Suppressor macrophage (primary cell): ENCODE data around the gene TIMP2.

Source experiments
- DNase-seq, 4 experiments: peaks; one replicate each; pipeline ENCODE4 v3.0.0-alpha.2; 2020 to 2022

The TIMP2 gene

GRCh38 chr17:78865682-78866390 is 59.4 kb downstream of the TIMP2 start:
- DNase-seq: peak; percentile 85 to 90 (median 87)

DNA sequence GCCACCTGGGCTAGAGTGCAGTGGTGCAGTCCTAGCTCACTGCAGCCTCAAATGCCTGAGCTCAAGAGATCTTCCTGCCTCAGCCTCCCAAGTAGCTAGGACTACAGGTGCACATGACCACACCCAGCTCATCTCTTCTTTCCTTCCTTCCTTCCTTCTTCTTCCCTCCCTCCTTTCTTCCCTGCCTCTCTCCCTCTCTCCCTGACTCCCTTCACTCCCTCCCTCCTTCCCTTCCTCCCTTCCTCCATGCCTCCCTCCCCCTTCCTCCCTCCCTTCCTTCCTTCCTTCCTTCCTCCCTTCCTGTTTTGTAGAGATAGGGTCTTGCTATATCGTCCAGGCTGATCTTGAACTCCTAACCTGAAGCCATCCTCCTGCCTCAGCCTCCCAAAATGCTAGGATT is 61.1 kb downstream of the TIMP2 start:
- no peak for DNase-seq

DNA sequence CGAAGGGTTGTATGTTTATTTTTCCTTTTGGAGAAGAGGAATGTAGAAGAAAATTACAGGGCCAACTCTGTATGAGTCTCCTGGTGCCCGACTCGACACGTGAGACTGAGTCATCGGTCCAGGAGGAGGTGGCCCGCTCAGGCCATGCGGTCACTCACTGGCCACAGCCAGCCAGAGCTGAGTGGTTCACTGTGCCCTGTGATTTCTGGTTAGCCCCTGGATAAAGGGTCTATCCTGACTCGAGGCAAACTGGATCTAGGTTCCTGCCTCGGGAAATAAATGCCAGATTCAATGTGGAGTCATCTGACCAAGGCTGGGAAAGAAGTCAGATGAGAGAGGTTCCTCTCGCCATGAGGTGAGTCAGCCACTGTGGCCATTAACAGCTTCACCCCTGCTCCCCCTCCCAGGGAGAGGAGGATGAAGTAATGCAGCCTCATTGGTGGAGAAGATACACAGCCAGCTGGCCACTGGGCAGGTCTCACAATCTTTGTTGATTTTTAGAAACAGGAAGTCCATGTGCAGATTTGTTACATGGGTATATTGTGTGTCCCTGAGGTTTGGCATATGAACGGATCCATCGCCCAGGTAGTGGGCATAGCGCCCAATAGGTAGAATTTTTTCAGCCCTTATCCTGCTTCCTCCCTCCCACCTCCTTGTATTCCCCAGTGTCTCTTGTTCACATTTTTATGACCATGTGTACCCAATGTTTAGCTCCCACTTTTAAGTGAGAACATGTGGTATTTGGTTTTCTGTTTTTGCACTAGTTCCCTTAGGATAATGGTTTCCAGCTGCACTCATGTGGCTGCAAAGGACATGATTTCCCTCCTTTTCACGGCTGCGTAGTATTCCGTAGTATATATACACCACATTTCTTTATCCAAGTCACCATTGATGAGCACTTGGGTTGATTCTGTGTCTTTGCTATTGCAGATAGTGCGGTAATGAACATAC is 62.8 kb downstream of the TIMP2 start:
- peak; percentile 93 to 98 (median 95) for DNase-seq

GRCh38 chr17:78861229-78861628 is 64.0 kb downstream of the TIMP2 start:
- DNase-seq: no peak

DNA sequence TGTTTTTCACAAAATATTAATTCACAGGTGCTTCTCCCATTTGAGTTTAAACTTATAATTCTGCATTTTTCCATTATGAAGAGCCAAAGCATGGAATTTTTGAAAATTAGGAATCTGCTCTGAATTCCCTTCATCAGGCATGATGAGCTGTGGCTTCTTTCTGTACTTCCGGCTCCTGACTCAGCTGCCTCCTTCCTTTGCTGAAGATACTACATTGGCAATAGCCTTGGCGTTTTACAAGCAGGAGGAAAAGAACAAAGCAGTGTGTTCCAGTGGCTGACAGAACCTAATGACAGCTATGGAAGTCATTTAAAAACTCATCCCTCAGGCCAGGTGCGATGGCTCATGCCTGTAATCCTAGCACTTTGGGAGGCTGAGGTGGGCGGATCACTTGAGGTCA is 66.1 kb downstream of the TIMP2 start:
- no peak for DNase-seq

GRCh38 chr17:78857266-78857665 is 67.9 kb downstream of the TIMP2 start:
- no peak for DNase-seq

DNA sequence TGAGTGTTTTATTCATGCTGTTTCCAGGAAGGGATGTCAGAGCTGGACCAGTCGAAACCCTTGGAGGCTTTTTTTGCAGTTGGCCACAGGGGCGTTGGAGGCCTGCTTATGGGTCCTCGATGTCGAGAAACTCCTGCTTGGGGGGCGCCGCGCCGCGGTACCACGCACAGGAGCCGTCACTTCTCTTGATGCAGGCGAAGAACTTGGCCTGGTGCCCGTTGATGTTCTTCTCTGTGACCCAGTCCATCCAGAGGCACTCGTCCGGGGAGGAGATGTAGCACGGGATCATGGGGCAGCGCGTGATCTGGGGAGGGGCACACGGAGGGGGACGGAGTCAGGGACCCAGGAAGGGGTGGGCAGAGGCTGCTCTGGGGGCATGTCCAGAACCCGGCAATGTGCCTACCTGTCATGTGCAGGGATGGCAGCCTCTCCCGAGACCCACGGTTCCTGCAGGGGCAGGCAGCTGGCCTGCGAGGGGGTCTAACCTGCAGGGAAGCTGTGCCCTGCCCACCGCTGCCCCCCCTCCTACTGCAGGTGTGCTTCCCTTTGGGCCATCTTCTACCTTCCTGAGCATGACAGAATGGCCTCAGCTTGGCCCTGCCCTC is 69.5 kb downstream of the TIMP2 start:
- DNase-seq: no peak

DNA sequence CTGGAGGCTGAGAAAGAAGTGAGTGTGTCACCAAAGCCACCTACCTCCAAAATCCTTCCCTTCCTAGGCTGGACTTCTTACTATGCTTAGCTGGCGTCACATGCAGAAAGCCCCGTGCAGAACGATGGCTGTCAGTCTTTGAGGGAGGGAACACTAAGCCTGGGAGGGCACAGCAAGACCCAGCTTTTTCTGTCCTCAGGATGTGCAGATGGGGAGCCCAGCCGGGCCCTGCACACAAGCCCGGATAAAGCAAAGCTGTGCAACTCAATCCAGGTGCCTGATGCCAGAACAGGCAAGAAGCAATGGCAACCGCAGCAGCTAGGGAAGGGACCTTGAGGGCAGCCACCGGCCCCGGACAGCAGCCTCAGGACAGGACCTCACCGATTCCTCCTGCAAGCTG is 70.7 kb downstream of the TIMP2 start:
- no peak for DNase-seq

- no peak for DNase-seq
Observed at GRCh38 chr17:78853926-78854394, 71.2 kb downstream of the TIMP2 start.

- no peak for DNase-seq
Observed at GRCh38 chr17:78852709-78853121, 72.5 kb downstream of the TIMP2 start.

- no peak for DNase-seq
Observed at GRCh38 chr17:78849026-78849425, 76.2 kb downstream of the TIMP2 start.

- DNase-seq: no peak
Observed at GRCh38 chr17:78847052-78847451, 78.1 kb downstream of the TIMP2 start.

DNA sequence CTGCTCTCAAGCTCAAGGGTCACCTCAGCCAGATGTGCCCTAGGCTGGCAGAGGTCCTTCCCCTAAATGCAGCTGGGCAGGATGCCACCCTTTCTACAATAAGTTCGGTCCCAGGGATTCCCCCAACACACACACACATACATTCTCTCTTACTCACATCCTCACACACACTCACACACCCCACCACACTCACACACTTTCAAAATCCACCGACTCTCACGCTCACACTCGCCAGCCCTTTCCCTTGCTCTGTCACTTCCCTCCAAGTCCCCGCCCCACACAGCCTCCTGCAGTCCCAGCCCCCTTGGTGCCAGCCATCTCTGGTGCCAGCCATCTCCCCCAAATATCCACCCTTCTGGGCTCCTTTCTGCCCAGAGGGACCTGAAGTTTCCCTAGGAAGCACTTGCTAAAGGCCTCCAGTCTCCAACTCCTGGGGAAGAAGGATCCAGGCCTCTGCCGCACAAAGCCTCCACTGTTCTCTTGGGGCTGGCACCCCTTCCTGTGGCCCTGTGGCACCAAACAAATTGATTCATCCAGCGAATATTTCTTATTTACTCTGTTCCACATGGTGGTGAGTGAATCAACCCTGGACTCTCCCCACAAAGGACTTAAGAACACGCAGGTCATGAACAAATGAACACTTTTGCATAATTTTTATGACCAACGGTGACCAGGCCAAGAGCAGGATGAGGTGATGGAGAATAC is 80.7 kb downstream of the TIMP2 start:
- DNase-seq: peak; percentile 35 to 49 (median 43)

GRCh38 chr17:78842881-78843565 is 82.2 kb downstream of the TIMP2 start:
- DNase-seq: peak; percentile 51 to 66 (median 63)

- DNase-seq: peak; percentile 100
Observed at GRCh38 chr17:78840780-78841611, 84.2 kb downstream of the TIMP2 start, which contains the start of gene USP36. TSS of gene USP36 (minus strand) at chr17:78840814. CDS start at chr17:78836363, 4,451 bp downstream.

- DNase-seq: no peak
Observed at GRCh38 chr17:78840530-78840779, 84.7 kb downstream of the TIMP2 start.

DNA sequence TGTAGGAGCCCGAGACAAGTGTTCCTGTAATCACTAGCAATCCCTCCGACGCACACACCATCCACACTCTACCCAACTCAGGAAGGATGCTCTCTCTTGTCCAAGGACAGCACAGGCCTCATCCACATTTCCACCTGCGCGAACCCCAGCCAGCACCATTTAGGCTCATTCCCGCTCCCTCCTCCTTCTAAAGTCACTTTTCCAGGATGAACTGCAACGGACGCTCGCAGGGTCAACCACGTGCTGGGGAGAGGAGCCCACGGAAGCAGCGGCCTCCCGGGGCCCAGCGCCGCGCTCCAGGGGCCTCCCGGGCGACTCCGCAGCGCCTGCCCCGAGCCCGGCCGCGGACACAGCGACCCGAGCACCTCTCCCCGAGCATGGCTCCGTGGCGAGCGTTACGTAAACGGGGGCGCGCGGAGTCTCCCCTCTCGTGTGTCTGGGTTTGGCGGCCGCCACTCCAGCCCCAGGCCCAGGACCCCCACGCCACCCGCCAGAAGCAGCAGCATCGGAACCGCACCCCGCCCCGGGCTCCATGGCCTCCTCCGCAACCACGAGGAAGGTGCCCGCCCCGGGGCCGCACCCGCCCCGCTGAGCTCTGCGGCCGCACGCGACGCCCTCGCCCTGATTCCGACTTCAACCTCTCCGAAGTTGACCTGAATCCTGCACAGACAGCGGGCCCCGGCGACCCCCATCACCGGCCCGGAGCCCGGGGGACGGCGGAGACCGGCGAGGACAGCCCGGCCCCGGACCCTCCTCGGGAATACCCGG is 85.2 kb downstream of the TIMP2 start:
- peak; percentile 68 to 84 (median 71) for DNase-seq

DNA sequence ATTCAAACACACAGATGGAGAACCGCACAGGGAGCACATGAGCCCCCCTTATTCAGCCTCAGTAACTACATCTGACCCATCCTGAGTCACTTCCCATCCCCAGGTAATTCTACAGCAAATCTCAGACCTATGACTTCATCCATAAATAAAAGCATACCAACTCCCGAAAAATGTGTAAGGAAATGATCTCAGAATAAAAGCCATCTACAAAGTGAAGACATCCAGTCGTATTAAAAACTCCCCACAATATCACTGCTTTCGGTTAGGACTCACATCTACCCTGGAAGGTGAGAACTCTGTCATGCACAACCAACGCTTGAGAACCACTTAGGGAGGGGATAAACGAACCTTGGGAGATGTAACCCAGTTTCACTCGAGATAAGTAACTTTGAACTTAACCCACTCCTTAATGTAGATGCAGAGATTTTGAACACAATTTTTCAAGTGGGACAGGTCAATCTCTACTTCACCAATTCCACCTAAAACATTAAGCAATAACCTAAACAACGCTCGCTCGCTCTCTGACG is 85.9 kb downstream of the TIMP2 start:
- no peak for DNase-seq

GRCh38 chr17:78838574-78839005 is 86.6 kb downstream of the TIMP2 start:
- DNase-seq: no peak

GRCh38 chr17:78836420-78837021 is 88.7 kb downstream of the TIMP2 start:
- DNase-seq: no peak
